ENCODE data around the gene CERS4. TPM values are rescaled to one million over a fixed set of nuclear protein-coding genes. Genes with fewer than 3 reads are reported as not detected.
"Not testable (repeated sequence)": the region's sequence is repeated elsewhere in the genome, so short reads cannot be mapped to it uniquely, and the experiment has no call there.

Gene CERS4, protein sequence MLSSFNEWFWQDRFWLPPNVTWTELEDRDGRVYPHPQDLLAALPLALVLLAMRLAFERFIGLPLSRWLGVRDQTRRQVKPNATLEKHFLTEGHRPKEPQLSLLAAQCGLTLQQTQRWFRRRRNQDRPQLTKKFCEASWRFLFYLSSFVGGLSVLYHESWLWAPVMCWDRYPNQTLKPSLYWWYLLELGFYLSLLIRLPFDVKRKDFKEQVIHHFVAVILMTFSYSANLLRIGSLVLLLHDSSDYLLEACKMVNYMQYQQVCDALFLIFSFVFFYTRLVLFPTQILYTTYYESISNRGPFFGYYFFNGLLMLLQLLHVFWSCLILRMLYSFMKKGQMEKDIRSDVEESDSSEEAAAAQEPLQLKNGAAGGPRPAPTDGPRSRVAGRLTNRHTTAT
- 20.9 TPM for total RNA-seq
- long read RNA-seq, transcript CERS4-201 (12 exons, 1,797 nt), result major isoform, 9 of 16 reads
- long read RNA-seq, partial matches to known transcripts, result 0 of 16 reads
- long read RNA-seq, other reads (novel, unspliced or antisense), result 7 of 16 reads

DNA sequence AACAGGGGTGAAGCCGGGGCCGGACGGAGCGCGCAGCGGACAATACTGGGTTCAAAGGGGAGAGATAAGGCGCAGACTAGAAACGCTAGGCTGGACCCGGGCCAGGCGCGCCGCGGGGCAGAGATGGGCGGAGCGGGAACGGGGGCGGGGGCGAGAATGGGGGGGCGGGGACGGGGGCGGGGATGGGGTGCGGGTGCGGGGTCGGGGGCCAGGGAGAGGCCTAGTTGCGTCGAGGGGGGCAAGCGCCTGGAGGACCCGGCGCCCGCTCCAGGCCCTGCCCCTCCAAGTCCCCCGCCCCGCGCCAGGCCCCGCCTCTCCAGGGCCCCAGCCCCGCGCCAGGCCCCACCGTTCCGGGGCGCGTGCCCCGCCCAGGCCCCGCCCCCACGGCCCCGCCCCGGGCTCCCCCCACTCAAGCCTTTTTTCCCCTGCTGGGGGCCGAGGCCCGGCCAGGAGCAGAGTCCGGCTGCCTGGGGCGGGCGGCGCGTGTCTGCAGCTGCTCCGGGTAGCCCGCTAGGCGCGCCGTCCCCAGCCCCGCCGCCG, at the start of gene CERS4:
Gene CERS4 (plus strand): TSS at position 449 of the 540 bp plus-strand sequence. CDS start 41,707 bp downstream, outside the sequence.
- DNase-seq, result peak; percentile 89

DNA sequence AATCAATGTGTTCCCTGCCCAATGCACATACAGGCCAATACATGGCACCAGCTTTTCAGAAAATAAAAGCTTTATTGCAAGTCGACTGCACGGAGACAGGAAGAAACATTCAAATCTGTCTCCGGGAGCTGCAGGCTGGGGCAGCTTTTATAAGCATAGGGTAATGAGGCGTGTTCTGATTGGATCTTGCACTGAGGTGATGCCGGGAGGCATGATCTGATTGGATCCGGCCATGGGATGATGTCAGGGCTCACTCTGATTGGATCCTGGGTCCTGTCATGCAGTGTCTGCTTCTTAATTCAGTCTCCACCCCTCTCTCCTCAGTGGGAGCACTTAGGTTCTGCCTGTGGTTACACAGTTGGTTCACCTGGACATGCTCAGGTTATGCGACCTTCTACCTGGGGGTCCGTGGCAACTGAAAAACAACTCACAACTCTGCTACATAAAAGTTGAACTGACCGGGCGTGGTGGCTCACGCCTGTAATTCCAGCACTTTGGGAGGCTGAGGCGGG, 48.0 kb upstream of the CERS4 start:
- intact Hi-C loops (cut with micrococcal nuclease), result no loop called here
- ATAC-seq (no peak), DNase-seq (no peak)

More for the DNA sequence above, at the start of gene CERS4:
- intact Hi-C loops (cut with micrococcal nuclease), result no loop called here
- peak; percentile 96 for ATAC-seq

DNA sequence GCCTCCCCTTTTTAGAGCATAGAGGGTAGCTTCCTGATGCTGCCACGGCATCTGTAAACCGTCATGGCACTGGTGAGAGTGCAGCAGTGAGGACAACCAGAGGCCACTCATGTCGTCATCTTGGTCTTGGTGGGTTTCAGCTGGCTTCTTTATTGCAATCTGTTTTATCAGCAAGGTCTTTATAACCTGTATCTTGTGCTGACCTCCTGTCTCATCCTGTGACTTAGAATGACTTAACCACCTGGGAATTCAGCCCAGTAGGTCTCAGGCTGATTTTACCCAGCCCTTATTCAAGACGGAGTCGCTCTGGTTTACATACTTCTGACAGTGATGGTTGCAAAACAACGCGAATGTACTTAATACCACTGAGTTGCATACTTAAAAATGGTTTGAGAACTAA, 45.4 kb upstream of the CERS4 start:
- intact Hi-C loops (cut with micrococcal nuclease), result no loop called here
- no peak for ATAC-seq
- DNase-seq, result no peak

DNA sequence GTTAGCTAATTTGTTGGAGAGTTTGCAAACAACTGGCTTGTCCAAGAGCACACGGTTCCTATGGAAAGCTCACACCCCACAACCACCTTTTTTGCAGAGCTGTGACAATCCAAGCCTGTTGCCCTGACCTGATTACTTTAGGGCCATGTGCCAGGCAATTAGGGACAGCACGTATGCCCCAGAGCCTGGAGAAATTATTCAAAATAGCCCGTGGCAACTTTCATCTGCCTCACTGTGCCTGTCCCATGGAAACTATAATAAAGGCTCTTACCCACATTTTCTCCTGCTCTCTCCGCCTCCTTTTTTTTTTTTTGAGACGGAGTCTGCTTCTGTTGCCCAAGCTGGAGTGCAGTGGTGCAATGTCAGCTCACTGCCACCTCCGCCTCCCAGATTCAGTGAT, 41.2 kb upstream of the CERS4 start:
- DNase-seq (no peak), ATAC-seq (no peak)
- intact Hi-C loops (cut with micrococcal nuclease), result no loop called here

DNA sequence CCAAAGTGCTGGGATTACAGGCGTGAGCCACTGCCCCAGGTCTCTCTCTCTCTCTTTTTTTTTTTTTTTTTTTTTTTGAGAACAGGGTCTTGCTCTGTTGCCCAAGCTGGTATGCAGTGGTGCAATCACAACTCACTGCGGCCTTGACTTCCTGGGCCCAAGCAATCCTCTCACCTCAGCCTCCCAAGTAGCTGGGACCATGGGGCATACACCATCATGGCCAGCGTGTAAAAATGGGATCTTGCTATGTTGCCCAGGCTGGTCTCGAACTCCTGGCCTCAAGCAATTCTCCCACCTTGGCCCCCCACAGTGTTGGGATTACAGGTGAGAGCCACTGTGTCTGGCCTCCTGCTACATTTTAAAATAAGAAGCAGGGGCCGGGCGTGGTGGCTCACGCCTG, 40.6 kb upstream of the CERS4 start:
- no peak for ATAC-seq
- no peak for DNase-seq
- intact Hi-C loops (cut with micrococcal nuclease), result no loop called here

DNA sequence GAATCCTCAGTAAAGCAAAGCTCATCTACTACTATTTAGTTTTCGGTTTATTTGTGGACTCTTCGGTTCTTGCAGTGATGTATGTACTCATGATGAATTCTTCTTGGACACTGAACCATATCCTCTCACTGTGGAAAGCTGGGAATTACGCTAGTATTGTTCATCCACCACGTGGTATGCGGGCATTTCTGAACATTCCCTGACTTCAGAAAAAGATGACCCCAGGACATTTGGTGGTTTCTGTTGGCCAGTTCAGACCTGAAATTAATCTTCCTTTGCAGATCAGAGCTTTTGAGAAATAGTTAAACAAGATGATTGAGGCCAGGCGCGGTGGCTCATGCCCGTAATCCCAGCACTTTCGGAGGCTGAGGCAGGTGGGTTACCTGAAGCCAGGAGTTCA, 34.5 kb upstream of the CERS4 start:
- intact Hi-C loops (cut with micrococcal nuclease), result no loop called here
- no peak for DNase-seq
- ATAC-seq, result no peak

DNA sequence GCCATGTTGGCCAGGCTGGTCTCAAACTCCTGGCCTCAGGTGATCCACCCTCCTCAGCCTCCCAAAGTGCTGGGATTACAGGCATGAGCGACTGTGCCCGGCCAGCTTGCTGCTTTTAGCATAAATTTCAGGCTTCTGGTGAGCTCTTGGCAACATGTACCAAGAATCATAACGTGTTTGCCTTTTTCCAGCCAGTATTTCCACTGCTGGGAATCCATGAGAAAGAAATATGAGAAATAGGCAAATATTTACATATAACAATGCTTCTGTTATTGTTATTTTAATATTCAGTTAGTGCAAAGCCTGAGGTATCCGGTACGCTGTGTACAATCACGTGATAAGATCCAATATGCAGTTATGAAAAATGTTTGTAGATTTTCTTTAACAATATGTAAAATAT, 29.2 kb upstream of the CERS4 start:
- DNase-seq (no peak), ATAC-seq (no peak)
- intact Hi-C loops (cut with micrococcal nuclease), result no loop called here

DNA sequence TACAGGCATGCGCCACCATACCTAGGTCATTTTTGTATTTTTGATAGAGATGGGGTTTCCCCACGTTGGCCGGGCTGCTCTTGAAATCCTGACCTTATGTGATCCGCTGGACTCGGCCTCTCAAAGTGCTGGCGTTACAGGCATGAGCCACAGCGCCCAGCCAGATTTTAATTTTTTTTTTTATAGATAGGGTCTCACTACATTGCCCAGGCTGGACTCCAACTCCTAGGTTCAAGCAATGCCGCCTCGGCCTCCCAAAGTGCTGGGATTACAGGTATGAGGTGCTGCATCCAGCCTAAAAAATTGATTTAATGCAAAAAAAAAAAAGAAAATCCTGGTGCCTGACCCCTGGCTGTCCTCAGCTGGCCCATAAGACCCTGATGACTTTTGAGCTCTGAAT, 24.9 kb upstream of the CERS4 start:
- intact Hi-C loops (cut with micrococcal nuclease), result no loop called here
- no peak for ATAC-seq
- no peak for DNase-seq

DNA sequence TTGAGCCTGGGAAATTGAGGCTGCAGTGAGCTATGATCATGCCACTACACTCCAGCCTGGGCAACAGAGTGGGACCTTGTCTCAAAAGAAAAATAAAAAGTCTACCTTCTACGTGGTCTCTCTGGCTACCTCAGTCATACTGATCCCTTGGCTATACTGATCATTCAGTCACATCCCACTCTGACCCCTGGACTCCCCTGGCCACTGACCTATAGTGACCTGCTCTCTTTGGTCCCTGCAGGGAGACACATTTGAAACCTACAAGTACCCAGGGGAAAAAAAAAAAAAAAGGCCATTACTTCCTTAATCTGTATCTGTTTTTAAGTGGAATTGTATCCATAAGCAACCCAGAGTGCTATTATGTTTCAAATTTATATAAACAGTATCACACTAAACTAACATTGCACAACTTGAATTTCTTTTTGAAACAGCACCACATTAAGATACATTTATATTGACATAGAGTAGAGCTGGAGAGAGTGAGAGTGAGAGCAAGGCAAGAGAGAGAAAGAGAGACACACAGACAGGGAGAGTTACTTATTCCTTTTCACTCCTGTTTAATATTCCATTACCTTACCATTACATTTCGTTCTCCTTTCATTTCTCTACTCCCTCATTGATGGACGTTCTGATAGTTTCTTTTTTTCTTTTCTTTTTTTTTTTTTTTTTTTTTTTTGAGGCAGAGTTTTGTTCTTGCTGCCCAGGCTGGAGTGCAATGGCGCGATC, 23.7 kb upstream of the CERS4 start:
- DNase-seq, result no peak
- intact Hi-C loops (cut with micrococcal nuclease), result no loop called here
- ATAC-seq, result no peak

DNA sequence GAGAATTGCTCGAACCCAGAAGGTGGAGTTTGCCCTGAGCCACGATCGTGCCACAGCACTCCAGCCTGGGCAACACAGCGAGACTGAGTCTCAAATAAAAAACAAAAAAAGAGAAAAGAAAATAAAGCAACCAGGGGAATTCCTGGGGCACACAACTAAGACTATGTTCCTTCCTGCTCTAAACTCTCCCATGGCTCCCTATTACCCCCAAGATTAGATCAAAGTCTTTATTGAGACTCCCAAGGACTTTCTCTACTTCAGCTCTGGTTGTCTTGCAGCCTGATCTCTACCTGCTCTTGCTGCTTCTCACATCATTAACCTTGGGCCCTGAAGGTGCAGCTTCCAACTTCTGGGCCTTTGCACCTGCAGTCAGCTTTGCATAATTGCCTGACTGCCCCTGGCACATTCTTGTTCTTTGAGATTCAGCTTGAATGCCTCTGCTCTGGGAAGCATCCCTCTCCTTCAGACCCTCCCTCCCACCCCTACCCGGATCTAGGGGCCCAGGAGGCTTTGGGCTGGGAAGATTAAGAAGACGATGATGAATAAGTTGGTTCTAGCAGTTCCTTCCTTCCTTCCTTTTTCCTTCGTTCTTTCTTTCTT, 16.8 kb upstream of the CERS4 start:
- ATAC-seq, result no peak
- intact Hi-C loops (cut with micrococcal nuclease), result no loop called here
- no peak for DNase-seq

DNA sequence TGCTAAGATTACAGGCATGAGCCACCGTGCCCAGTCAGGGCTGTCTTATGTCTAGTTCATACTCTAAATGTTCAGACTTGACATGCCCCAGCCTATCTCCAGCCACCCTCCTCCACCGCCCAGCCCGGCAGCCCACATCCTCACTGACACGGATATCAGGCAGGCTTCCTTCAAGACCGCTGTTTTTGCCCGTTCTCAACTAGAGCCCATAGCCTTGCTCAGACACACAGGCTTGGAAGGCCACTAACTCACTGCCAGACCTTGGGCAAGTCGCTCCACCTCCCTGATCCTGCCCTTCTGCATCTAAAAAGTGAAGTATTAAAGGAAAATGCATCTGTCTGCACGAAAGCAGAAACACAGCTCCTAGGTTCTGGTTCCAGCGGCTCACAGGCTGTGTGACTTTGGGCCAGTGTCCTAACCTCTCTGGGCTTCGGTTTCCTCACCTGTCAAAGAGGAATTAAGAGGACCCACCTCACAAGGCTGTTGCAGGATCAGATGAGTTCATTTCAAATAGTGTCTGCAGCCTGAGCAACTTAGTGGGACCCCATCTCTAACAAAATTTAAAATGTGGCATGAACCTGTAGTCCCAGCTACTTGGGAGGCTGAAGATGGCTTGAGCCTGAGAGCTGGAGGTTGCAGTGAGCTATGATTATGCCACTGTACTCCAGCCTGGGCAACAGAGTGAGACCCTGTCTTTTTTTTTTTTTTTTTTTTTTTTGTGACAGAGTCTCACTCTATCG, 14.5 kb upstream of the CERS4 start:
- ATAC-seq, result peak; percentile 38
- peak; percentile 37 for DNase-seq
- intact Hi-C loops (cut with micrococcal nuclease), result no loop called here

DNA sequence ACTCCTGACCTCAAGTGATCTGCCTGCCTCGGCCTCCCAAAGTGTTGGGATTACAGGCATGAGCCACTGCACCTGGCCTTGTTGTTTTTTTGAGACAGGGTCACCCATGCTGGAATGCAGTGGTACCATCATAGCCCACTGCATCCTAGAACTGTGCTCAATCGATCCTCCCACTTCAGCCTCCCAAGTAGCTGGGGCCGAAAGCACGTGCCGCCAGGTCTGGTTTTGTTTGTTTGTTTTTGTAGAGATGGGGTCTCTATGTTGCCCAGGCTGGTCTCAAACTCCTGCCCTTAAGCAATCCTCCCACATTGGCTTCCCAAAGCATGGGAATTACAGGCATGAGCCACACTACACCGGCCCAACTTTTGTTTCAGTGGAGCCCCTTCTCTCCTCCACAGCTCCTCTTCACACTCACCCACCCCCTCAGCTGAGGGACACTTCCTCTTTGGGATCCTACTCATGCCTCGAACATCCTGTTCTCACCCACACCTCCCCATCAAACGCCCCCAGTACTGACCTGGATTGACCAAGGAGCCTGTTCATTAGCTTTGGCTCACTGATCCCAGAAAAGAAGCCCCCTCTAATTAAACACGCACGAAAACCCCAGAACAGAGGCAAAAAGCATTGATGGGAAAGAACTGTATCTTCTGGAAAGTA, 12.8 kb upstream of the CERS4 start:
- no peak for DNase-seq
- no peak for ATAC-seq

DNA sequence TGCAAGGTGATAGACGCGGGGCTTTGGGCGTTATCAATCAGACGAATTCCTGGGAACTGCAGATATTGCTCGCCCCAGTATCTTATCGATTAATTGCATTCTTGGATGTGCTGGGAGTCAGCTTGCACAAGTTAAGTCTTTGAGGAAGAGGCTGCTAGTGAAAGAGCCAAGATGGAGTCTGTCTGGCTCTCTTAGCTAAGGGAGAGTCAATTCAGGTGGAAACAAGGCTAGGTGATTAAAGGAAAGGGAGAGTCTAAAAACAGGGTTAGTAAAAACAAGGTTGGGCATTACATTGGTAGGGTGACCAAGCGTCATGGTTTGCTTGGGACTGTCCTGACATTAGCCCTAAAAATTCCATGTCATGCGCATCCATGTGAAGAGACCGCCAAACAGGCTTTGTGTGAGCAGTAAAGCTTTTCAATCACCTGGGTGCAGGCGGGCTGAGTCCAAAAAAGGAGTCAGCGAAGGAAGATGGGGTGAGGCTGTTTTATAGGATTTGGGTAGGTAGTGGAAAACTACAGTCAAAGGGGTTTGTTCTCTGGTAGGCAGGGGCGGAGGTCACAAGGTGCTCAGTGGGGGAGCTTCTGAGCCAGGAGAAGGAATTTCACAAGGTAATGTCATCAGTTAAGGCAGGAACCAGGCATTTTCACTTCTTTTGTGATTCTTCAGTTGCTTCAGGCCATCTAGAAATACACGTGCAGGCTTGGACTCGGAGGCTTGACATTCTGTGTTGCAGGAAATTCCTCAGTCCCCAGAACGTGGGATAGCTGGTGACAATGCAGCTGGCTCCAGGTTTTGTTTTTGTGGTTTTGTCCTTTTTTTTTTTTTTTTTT, 5.7 kb upstream of the CERS4 start:
- ATAC-seq; intact Hi-C loops (cut with micrococcal nuclease); DNase-seq: not testable (repeated sequence)

More for the DNA sequence above, 12.8 kb upstream of the CERS4 start:
- intact Hi-C loops (cut with micrococcal nuclease), result no loop called here

DNA sequence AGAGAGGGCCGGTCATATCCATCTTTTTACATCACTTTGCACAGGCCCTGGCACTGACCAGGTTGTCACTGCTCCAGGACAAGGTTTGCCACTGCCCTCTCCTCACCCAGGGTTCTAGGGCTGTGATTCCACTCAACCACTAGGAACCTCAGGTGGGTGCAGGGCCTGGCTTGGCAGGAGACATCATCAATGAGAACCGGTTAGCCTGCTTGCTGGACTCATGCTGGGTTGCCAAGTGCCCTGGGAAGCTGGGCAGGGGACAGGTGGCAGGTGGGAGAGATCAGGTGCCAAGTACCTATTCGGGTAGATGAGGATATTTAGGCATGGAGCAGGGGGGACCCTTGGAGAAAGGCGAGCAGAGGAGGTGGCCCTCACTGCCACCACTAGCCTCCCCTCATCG, 4.2 kb upstream of the CERS4 start:
- intact Hi-C loops (cut with micrococcal nuclease), result no loop called here
- DNase-seq, result no peak
- ATAC-seq, result no peak

DNA sequence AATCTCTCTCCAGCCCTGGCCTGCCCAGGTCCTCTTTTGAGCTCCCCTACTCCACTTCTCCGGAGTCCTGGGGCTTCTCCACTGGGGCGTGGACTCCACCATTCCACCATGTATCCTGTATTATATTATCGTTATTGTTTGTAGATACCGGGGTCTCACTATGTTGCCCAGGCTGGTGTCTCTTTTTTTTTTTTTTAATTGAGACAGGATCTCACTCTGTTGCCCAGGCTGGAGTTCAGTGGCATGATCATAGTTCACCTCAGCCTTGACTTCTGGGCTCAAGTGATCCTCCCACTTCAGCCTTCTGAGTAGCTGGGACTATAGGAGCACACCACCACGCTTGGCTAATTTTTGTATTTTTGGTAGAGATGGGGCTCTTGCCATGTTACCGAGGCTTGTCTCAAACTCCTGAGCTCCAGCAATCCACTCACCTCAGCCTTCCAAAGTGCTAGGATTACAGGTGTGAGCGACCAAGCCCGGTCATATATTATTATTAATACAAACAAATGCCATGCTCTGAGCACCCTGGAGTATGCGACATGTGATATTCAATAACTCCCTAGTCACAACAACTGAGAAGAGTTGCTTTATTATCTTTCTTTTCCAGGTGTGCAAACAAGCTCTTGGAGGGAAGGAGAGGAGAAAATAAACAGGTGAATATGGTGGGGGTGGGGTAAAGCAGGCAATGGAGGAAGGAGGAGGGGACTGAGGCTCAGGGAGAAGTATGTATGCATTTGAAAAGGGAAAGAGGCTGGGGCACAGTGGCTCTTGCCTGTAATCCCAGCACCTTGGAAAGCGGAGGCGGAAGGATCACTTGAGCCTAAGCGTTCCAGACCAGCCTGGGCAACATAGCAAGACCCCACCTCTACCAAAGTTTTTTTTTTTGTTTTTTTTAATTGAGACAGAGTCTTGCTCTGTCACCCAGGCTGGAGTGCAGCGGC, 2.8 kb upstream of the CERS4 start:
- intact Hi-C loops (cut with micrococcal nuclease), result no loop called here
- DNase-seq (no peak), ATAC-seq (no peak)

DNA sequence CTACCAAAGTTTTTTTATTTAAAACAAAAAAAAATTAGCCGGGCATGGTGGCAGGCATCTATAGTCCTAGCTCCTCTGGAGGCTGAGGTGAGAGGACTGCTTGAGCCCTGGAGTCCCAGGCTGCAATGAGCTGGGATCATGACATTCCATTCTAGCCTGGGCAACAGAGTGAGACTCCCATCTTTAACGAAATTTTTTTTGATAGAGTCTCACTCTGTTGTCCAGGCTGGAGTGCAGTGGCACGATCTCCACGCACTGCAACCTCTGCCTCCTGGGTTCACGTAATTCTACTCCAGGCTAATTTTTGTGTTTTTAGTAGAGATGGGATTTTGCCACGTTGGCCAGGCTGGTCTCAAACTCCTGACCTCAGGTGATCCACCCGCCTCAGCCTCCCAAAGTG, 1.8 kb upstream of the CERS4 start:
- ATAC-seq; intact Hi-C loops (cut with micrococcal nuclease); DNase-seq: not testable (repeated sequence)

Data from left ventricle myocardium superior (tissue), 1 donor.